ENCODE data around the gene KRTAP10-2.

DNA sequence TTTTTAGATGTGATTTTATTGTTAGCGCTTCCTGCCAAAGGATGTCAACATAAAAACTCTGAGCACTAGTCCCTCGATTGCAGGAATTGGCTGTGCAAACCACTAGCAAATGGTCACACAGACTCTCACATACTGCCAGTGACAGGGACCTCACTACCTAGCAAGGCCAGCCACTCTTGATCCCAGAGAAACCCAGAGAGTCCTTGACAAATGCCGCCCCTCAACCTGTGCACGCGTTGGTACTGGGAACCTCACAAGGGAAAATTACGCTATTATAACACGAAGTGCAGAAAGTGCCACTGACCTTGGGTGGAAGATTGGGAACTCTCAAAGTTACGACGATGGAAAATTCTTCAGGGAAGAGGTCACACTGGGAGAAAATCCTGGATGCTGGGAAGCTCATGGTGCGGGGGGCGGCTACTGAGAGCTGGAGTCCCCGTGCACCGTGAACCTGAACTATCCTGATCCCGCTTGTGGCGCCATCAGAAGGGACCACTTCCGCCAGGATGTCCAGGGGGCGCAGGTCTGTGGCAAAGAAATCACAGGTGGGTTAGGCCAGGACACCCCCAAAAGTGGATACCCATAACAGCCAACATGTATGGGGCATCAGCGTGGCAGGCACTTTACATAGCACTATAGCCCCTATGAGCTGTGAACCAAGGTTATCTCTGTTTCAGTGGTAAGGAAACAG, 16.3 kb upstream of the KRTAP10-2 start:
- TF ChIP-seq, protein P1, sequence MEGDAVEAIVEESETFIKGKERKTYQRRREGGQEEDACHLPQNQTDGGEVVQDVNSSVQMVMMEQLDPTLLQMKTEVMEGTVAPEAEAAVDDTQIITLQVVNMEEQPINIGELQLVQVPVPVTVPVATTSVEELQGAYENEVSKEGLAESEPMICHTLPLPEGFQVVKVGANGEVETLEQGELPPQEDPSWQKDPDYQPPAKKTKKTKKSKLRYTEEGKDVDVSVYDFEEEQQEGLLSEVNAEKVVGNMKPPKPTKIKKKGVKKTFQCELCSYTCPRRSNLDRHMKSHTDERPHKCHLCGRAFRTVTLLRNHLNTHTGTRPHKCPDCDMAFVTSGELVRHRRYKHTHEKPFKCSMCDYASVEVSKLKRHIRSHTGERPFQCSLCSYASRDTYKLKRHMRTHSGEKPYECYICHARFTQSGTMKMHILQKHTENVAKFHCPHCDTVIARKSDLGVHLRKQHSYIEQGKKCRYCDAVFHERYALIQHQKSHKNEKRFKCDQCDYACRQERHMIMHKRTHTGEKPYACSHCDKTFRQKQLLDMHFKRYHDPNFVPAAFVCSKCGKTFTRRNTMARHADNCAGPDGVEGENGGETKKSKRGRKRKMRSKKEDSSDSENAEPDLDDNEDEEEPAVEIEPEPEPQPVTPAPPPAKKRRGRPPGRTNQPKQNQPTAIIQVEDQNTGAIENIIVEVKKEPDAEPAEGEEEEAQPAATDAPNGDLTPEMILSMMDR (IDR thresholded peaks at IDR 0.05) = no peak
- TF ChIP-seq POLR2A (IDR thresholded peaks at IDR 0.05) = no peak
